Esophagus (tissue), 2 donors: ENCODE results near the gene GPR62. TPM values are rescaled to one million over a fixed set of nuclear protein-coding genes. Genes with fewer than 3 reads are reported as not detected.

Source experiments
- H3K27ac ChIP-seq, 2 donors: one replicate each; pipeline ENCODE4 v1.5.1; 2013; ENCODE audit warnings: low read depth in 2 of 2, mild to moderate bottlenecking in 2 of 2, inconsistent platforms in 1 of 2, low read length in 1 of 2, moderate library complexity in 1 of 2
- H3K27me3 ChIP-seq, 2 donors: one replicate each; pipeline ENCODE4 v1.6.1; 2013; ENCODE audit warnings: low read length in 2 of 2, control low read depth in 1 of 2, mild to moderate bottlenecking in 1 of 2; ENCODE audit not compliant: insufficient read depth in 2 of 2, control insufficient read depth in 1 of 2
- H3K36me3 ChIP-seq, 2 donors: one replicate each; pipeline ENCODE4 v1.6.1; 2013; ENCODE audit warnings: low read length in 1 of 2; ENCODE audit not compliant: control insufficient read depth in 2 of 2, insufficient read depth in 2 of 2
- H3K4me1 ChIP-seq, 2 donors: one replicate each; pipeline ENCODE4 v1.6.1; 2013; ENCODE audit warnings: low read length in 1 of 2; ENCODE audit not compliant: control insufficient read depth in 2 of 2, insufficient read depth in 2 of 2
- H3K4me3 ChIP-seq, 2 donors: one replicate each; pipeline ENCODE4 v1.5.1; 2013; ENCODE audit warnings: low read length in 2 of 2, mild to moderate bottlenecking in 2 of 2, low read depth in 1 of 2, moderate library complexity in 1 of 2
- H3K9me3 ChIP-seq, 2 donors: one replicate each; pipeline ENCODE4 v1.6.1; 2013; ENCODE audit warnings: mild to moderate bottlenecking in 2 of 2, low read depth in 1 of 2, low read length in 1 of 2, moderate library complexity in 1 of 2; ENCODE audit not compliant: control insufficient read depth in 2 of 2, insufficient read depth in 1 of 2
- WGBS, 2 donors: extraction: QIAGEN DNeasy Blood & Tissue Kit; methylation state at CpG; one replicate each; pipeline ENCODE4 v1.1.7; 2013; 5-methylcytosine and 5-hydroxymethylcytosine counted together
- polyA plus RNA-seq, 2 donors: library from polyadenylated mRNA; stranded (reverse); fragments of 200-250 nt; gene quantifications; one replicate each; pipeline ENCODE4 v1.2.3, GENCODE V29; 2013
- donor health status: healthy with polysubstance abuse.
- donor health status: Bipolar disorder and iron deficiency.

Gene GPR62
- polyA plus RNA-seq, 2 donors, result 0.05 to 0.06 TPM

DNA sequence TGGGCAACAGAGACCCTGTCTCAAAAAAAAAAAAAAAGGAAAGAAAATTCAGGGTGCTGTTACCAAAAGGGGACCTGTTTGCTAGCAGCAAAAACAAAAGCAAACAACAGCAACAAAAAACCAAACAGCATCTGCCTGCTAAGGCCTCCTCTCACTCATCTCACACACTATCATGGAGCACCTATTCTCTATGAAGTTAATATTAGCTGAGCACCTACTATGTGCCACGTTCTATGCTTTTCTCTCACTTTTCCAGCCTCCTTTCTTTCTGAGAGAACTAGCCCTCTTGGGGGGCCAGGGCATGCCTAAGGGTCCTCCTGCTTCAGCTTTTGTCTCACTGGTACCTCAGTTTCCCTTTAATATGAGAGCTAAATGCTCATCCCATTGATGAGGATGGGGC, 468 bp upstream of the GPR62 start:
- no peak overlapping the region for H3K27ac ChIP-seq
- 74 to 86% methylated on average over 1 of the region's 1 CpG for WGBS, 2 donors
- H3K36me3 ChIP-seq, result peaks cover 0 to 3% of the 10 kb centered on the region in 2 donors
- H3K9me3 ChIP-seq, result no peaks in the 10 kb centered on the region
- no peak overlapping the region for H3K4me3 ChIP-seq
- peaks cover 11 to 18% of the 10 kb centered on the region in 2 donors for H3K4me1 ChIP-seq
- H3K27me3 ChIP-seq, result peaks cover 0 to 3% of the 10 kb centered on the region in 2 donors

DNA sequence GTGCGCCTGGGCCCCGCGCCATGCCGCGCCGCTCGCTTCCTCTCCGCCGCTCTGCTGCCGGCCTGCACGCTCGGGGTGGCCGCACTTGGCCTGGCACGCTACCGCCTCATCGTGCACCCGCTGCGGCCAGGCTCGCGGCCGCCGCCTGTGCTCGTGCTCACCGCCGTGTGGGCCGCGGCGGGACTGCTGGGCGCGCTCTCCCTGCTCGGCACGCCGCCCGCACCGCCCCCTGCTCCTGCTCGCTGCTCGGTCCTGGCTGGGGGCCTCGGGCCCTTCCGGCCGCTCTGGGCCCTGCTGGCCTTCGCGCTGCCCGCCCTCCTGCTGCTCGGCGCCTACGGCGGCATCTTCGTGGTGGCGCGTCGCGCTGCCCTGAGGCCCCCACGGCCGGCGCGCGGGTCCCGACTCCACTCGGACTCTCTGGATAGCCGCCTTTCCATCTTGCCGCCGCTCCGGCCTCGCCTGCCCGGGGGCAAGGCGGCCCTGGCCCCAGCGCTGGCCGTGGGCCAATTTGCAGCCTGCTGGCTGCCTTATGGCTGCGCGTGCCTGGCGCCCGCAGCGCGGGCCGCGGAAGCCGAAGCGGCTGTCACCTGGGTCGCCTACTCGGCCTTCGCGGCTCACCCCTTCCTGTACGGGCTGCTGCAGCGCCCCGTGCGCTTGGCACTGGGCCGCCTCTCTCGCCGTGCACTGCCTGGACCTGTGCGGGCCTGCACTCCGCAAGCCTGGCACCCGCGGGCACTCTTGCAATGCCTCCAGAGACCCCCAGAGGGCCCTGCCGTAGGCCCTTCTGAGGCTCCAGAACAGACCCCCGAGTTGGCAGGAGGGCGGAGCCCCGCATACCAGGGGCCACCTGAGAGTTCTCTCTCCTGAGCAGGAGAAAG, 951 bp downstream of the GPR62 start:
- 4% methylated on average over 72 to 97 of the region's 97 CpGs for WGBS, 2 donors
- H3K36me3 ChIP-seq, result peaks cover 2 to 13% of the 10 kb centered on the region in 2 donors
- H3K4me3 ChIP-seq, result peak overlapping the region; percentile 35 to 44
- peaks cover 11 to 18% of the 10 kb centered on the region in 2 donors for H3K4me1 ChIP-seq
- H3K9me3 ChIP-seq, result no peaks in the 10 kb centered on the region
- H3K27me3 ChIP-seq, result peaks cover 0 to 3% of the 10 kb centered on the region in 2 donors
- H3K27ac ChIP-seq, result peak overlapping the region; percentile 41 to 69

DNA sequence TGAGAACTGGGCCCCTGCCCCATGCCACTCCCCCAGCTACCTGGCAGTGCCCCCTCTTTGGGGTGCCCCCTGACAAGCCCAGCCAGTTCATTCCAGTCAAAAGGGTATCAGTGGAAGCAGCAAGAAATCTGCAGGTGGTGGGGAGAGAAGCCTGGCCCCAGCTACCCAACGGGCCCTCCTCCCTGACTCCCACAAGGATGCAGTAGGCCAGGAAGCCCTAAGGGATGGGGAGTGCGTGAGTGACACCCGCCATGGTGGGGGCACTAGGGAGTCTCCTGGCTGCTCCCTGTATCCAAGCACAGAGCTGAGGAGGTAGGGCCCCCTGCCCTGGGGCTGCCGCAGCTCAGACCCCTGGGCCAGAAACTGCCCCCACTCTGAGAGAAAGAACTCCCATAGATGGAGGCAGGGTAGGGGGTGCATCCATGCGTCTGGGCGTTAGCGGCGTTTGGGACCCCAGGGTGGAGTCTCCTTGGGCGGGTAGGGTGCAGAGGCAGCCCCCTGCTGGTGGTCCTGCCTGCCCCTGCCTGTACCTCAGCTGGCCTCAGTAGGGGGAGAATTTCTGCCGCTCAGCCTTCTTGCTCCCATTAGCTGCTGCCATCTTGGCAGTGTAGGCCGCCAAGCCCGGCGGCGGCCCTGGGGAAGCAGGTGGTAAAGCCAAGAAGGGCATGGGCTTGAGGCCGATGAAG, 2.5 kb downstream of the GPR62 start:
- H3K9me3 ChIP-seq, result no peaks in the 10 kb centered on the region
- H3K4me1 ChIP-seq, result peaks cover 11 to 20% of the 10 kb centered on the region in 2 donors
- no peak overlapping the region for H3K4me3 ChIP-seq
- H3K36me3 ChIP-seq, result peaks cover 2 to 13% of the 10 kb centered on the region in 2 donors
- WGBS, 2 donors, result 92 to 93% methylated on average over 15 of the region's 15 CpGs
- peaks cover 0 to 3% of the 10 kb centered on the region in 2 donors for H3K27me3 ChIP-seq
- H3K27ac ChIP-seq, result no peak overlapping the region

DNA sequence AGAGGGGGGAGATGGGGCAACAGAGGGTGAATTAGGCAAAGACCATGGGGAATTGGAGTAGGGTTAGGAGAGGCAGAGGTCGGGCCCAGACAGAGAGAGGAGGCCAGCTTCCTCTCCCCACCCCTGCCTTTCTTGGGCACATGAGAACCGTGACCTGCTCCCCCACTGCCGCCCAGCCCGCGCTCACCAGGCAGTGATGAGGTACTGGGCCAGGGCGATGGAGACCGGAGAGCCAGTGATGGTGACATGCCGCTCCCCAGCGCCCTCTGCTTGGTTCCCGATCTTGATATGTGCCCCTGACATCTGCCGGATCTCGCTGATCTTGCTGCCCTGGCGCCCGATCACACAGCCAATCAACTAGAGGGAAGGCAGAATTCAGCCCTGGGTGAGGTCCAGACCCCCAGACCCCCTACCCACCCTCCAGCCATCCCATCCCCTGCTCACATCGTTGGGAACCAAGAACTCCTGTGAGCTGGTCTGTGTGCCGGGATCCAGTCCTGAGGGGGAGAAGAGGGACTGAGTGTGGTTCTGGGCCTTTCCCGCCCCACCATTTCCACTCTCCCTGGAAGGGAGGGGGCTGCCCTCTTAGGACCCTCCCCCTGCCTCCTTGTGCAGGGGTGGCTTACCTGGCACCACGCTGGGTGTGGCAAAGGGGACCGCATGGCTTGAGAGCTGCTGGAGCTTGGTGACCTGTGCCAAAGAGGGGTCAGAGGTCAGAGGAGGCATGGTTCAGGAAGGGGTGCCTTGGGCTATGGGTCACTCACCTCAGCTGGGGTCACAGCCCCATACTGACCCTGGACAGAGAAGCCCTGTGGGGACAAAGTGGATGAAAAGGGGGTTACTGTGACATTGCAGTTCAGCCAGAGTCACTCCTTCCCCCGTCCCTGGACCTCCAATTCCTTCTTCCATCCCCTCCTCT, 3.7 kb downstream of the GPR62 start:
- Histone ChIP-seq H3K36me3 (peaks cover 2 to 13% of the 10 kb centered on the region in 2 donors), H3K4me1 (peaks cover 11 to 20% of the 10 kb centered on the region in 2 donors), H3K4me3 (no peak overlapping the region), H3K9me3 (no peaks in the 10 kb centered on the region), H3K27ac (no peak overlapping the region), H3K27me3 (peaks cover 0 to 3% of the 10 kb centered on the region in 2 donors)
- WGBS, 2 donors, result 95 to 97% methylated on average over 16 to 20 of the region's 20 CpGs

DNA sequence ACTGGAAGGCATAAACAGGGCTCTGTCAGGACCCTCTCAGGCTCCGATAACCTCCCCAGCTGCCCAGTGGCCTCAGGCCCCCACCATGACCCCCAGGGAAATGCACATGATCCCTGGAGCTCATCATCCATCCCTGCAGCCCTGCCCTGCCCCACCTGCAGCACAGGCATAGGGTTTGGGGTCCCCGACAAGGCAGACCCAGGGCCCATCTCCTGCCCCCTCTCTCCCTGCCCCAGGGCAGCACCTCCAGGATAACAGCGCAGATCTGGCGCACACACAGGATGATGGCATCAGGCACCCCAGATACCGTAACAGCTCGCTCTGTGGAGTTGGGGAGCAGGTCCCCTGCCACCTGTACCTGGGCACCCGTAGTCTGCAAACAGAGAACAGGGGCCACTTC, 4.5 kb downstream of the GPR62 start:
- peaks cover 11 to 20% of the 10 kb centered on the region in 2 donors for H3K4me1 ChIP-seq
- no peaks in the 10 kb centered on the region for H3K9me3 ChIP-seq
- H3K27ac ChIP-seq, result no peak overlapping the region
- no peak overlapping the region for H3K4me3 ChIP-seq
- peaks cover 0 to 3% of the 10 kb centered on the region in 2 donors for H3K27me3 ChIP-seq
- WGBS, 2 donors, result 94 to 96% methylated on average over 7 of the region's 7 CpGs
- H3K36me3 ChIP-seq, result peaks cover 2 to 13% of the 10 kb centered on the region in 2 donors

DNA sequence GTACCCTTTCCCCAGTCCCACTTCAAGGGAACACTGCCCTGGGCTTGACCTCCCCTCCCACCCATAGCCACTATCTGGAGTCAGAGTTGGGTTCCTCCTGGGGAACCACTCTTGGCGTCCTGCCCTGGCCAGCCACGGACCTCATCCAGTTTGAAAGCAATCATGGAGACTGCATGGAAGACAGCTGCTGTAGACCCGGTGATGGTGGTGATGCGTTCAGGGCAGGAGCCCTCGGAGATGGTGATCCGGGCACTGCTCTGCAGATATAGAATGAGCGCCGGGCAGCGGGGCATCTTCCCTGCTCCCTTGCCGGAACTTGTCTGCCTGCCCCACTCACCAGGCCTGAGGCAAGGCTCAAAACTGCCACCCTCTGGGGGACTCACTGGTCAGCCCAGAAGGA, 5.2 kb downstream of the GPR62 start:
- peaks cover 8 to 16% of the 10 kb centered on the region in 2 donors for H3K4me1 ChIP-seq
- no peak overlapping the region for H3K4me3 ChIP-seq
- H3K9me3 ChIP-seq, result no peaks in the 10 kb centered on the region
- H3K27me3 ChIP-seq, result peaks cover 0 to 2% of the 10 kb centered on the region in 2 donors
- 87 to 91% methylated on average over 10 of the region's 10 CpGs for WGBS, 2 donors
- peaks cover 2 to 13% of the 10 kb centered on the region in 2 donors for H3K36me3 ChIP-seq
- no peak overlapping the region for H3K27ac ChIP-seq

DNA sequence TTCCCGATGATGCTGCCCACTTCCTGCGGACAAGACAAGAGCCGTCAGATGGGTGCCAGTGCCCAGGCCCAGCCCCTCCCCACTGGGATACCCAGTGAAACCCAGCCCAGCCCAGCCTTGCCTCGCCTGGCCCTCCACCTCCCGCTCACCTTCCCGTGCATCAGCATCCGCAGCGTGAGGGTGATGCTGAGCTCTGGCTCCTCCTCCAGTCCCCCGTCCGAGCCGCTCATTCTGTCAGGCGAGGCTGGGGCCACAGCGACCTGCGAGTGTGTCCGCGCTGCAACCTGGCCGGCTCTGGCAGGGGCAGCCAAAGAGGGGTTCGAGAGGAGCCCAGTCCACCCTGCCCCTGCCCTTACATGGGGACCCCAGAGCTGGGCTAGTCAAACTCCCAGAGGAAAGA, 5.8 kb downstream of the GPR62 start:
- 92 to 95% methylated on average over 18 of the region's 18 CpGs for WGBS, 2 donors
- Histone ChIP-seq H3K27me3 (no peaks in the 10 kb centered on the region), H3K27ac (no peak overlapping the region), H3K9me3 (no peaks in the 10 kb centered on the region), H3K4me3 (no peak overlapping the region), H3K4me1 (peaks cover 3 to 11% of the 10 kb centered on the region in 2 donors), H3K36me3 (peaks cover 2 to 13% of the 10 kb centered on the region in 2 donors)

DNA sequence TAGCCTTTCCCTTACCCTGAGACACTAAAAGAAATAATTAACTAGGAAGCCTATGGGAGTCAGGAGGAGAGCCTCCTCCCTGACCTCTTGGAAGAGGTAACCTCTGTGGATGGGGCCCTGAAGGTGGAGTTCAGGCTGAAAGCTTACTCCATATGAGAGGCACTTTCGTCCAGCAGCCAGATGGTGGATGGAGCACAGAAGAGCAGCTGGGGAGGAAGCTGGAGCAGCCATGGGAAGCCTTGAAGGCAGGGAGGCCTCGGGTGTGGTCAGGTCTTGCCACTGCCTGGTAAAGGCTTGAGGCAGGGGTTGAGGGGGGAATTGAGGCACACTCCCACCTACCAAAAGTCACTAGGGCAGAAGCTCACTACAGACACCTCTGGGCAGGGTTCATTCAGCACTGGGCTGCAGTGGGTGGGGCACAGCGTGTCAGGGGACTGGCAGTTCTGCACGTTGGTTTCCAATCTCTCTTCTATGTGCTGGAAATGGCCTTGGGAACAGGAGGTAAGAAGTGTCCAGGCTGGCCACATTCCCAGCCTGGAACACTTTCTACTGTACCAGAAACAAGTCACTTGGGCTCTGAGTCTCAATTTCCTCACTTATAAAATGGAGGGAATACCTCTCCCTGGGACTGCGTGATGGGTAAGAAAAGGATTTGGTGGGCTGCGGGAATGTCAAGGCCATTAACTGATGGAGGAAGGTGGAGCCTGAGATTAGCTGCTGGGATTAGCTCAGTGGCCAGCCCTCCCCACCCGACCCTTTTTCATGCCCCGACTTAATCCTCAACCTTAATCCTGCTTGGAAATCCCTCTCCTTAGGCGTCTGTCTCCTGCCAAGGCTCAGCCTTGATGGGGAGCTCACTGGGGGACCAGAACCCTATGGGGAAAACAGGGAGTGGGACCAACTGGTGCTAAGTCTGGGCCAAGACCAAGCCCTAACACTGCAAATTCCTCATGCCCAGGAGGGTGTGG, 6.7 kb downstream of the GPR62 start:
- no peaks in the 10 kb centered on the region for H3K27me3 ChIP-seq
- 49 to 54% methylated on average over 9 of the region's 9 CpGs for WGBS, 2 donors
- H3K4me3 ChIP-seq, result no peak overlapping the region
- peaks cover 2 to 13% of the 10 kb centered on the region in 2 donors for H3K36me3 ChIP-seq
- H3K4me1 ChIP-seq, result peaks cover 5 to 6% of the 10 kb centered on the region in 2 donors
- H3K9me3 ChIP-seq, result no peaks in the 10 kb centered on the region
- no peak overlapping the region for H3K27ac ChIP-seq
